SW 1271 (cell line): Measurements from ENCODE around the gene SORBS2.
"Not testable (repeated sequence)": the region's sequence is repeated elsewhere in the genome, so short reads cannot be mapped to it uniquely, and the experiment has no call there.

Source experiments
- DNase-seq, 2 experiments: peaks; one replicate each; lab custom pipeline; 2025; lab: John Stamatoyannopoulos, UW

The SORBS2 gene

DNA sequence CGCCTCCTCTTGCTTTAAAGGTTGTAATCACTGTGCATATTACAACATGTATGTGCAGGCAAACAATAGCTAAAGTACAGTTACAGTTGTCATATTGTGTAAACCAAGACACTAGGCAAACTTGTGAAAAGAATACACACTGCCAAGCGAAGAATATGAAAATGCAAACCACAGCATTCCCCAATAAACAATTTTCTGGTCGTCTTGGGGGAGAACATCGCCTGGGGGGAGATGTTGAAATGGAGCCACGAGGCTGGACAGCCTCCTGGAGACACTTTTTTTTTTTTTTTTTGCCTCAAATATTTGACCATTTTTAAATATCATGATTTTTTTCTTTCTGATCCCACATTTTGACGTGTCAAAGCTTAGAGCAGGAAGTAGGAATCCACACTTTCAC lies 225.0 kb downstream of the SORBS2 start:
- DNase-seq: no peak

DNA sequence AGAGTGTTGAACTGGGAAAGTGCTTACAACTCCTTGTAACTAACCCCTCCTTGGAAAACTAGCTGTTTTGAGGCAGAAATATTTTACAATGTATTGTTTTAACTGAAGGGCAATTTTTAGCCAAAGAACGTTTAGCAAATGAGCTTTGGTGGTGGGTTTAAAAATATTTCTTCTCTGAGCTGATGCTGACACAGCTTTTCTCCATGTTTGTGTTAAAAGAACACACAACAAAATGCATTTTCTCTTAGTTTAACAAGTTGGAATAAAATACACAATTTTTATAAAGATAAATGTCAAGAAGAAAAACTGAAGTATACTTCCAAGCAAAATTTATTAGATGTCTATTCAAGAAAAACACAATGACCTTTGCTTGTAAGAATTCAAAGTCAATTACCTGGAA lies 226.8 kb downstream of the SORBS2 start:
- DNase-seq: no peak

- DNase-seq: no peak
These were observed 228.2 kb downstream of the SORBS2 start for GRCh38 chr4:185583813-185584212.

DNA sequence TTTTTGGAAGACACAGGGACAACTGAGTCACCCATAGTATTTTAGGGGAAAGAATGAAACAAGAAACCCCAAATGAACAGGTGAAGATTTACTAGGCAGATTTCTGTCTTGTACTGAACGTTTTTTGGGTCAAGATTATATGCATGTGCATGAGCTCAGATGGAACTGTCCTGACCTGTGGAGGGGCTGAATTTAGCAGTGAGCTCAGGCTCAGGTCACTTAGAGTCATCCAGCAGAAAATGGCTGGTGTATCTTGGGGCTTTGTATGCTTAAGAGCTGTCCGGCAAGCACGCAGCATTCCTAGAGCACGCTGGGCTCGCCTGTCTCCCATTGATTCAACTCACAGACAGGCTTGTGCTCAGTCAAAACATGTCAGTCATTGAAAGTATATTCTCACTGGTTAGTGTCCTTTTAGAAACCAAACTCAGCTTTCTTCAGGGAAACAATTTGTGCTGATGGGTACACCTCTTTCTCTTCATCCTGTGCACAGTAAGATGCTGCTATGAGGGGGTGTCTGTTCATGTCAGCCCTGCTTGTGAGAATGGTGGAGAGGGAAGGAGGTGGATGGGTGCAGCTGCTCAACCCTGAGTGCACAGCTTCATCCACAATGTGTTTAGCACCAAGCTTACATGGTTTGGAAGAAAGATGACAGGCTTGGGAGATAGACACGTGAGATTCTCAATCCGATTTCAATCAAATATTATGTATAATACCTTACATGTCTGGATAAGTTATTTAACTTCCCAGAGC lies 229.2 kb downstream of the SORBS2 start:
- DNase-seq: no peak

GRCh38 chr4:185580699-185581098 lies 231.3 kb downstream of the SORBS2 start:
- no peak for DNase-seq

DNA sequence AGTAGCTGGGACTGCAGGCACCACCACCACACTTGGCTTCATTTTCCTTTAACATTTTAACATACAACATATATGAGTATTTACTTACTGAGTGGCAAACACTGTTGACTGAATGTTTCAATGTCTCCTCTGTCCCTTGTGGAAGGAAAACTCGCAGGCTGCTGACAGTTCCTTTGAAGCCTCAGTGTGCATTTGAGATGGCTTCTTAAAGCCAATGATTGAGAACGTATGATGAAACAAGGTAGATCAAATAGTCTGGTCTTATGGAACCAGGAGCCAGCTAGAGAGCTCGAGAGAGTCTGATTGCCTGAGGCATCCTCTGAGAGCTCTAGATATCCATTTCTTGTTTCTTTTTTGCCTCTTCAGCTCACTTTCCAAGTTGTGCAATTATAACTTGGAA lies 233.7 kb downstream of the SORBS2 start:
- no peak for DNase-seq

GRCh38 chr4:185576962-185577950 lies 234.7 kb downstream of the SORBS2 start:
- no peak for DNase-seq

- DNase-seq: no peak
These were observed 235.6 kb downstream of the SORBS2 start for GRCh38 chr4:185576314-185576961.

DNA sequence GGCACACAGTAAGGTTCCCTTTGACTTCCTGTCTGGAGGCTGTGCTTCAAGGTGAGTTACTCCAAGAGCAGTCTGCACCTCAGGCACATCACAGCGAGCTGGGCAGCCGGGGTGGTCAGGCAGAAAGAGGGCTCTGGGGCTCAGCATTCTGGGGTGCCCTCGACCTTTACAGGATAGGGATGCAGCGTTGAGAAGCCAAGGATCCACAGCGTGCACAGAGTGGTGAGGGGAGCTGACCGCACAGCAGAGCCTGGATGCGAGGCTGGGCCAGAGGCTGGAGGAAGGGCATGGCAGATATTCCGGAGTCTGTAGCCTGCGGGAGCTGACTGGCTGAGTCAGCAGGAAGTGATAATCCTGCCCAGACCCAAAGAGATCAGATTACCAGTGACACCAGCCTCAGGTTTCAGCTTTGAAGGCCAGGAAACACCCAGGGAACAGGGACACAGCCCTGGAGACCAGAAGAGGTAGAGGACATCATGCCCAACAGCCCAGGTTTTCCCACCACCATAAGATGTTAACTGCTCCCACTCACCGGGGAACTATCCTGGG lies 238.3 kb downstream of the SORBS2 start:
- DNase-seq: peak; percentile 67 to 88

DNA sequence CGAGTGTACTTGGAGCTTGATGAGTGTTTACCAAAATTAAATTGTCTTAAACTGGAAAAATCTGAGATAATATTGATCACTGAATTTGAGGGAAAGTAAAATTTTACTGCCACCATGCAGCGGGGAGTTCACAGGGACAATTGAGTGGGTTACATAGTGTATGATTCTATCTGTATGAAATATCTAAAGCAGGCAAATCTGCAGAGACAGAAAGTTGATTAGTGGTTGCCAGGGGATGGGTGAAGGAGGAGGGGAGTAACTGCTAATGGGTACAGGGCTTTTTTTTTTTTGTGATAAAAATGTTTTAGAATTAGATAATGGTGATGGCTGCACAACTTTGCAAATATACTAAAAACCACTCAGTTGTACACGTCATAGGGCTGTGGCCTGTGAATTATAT lies 241.3 kb downstream of the SORBS2 start:
- no peak for DNase-seq

DNA sequence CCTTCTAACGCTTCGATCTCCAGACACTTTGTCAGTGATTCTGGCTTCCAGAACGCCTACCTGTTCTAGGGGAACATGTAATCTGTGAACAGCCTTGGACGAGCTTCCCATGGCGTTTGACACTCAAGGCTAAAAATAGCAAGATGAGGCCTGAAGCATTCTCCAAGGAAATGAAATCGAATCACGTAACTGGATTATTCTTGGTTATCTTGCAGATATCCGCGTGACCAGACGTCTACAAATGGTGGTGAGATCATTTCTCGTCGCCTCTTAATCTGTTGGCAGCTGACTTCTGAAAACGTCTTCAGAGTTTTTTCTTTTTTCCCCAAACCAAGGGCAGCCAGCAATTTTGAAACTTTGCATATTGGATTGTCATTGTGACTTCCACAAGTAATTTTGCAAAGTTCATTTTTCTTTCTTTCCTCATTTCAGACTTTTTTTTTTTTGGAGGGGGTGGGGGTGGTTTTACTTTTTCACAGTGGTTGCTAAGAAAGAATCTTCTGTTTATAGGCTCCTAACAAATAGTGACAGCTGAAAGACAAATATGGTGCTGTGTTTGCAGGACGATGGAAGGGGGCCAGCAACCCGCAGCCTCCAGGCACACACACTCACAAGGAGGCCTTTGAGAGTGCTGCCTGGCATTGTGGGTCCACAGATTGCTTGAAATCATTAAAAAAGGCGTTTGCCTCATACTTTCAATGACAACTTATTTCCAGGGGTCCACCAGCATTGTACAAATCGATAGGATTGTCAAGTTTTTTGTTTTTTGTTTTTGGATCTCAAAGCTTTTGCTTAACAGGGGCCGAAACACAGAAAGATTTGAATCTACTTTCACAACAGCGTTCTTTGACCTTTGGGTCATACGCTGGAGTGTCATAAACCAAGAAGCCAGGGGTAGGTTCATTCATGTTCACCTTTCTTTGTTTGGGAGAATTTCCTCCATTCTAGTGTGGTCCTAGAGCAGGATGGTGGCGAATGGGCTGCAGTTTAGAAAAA lies 244.3 kb downstream of the SORBS2 start:
- no peak for DNase-seq

DNA sequence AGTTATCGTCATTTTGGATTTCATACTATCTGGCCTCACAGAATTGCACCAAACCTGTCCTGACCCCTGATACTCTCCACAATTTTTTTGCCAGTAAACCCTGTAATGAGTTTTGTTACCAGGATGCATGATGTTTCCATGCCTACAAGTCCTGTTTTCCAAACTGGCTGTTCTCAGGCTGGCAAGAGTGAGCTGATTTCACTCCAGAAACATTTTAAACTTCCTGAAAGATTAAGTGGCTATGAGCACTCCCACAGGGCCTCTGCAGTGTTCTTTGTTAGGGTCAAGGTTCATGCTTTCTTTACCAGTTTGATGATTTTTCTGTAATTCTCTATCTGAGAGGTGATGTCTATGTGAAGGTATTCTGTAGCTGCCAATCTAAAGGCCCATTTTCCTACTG lies 245.0 kb downstream of the SORBS2 start:
- DNase-seq: no peak

DNA sequence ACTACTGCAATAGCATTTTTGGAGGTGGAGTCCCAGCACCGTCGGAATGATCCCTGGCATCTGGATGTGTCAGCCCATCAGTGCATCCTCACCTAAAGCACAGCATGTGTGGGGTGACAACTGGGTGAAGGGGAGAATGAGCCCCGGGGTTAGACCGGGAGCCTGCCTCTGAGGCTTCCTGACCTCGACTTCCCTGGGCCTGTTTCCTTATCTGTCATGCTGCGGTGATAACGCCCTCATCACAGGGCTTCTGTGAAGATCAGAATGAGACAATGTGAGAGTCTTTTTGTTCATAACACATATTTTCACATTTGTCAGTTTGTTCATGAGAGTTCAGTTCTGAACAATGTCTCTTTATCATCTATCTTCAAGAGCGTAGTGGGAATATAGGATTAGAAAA lies 245.6 kb downstream of the SORBS2 start:
- no peak for DNase-seq

- DNase-seq: no peak
These were observed 246.3 kb downstream of the SORBS2 start for GRCh38 chr4:185565696-185566095.

DNA sequence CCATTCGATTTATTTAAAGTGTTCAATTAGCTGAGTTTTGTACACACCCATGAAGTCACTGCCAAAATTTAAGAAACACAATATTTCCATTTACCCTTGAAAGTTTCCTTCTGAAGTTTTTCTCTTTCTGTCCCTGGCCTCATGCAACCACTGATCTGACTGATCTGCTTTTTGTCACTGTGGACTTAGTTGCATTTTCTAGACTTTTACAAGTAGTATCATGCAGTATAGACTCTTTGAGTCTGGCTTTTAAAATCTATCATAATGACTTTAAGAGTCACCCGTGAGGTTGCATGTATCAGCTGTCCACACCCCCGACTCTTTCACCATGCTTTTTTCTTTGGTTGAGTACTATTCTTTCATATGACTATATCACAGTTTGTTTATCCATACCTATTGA lies 247.6 kb downstream of the SORBS2 start:
- DNase-seq: no peak

- no peak for DNase-seq
These were observed 249.5 kb downstream of the SORBS2 start for GRCh38 chr4:185562531-185562930.

DNA sequence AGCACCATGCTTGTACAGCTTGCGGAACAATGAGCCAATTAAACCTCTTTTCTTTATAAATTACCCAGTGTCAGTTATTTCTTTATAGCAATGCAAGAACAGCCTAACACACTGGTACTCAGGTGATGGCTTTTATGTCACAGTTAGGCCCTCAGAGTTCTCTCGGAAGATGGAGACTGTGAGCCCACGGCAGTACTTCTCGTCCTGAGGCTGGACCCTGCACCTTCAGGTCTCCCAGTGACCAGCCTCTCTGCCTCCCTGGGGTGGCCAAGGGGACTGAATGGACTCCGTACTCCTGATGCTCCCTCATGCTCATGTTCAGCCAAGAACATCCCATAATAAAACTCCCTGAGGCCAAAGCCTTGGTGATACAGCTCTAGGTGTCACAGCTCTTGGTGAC lies 251.7 kb downstream of the SORBS2 start:
- no peak for DNase-seq

DNA sequence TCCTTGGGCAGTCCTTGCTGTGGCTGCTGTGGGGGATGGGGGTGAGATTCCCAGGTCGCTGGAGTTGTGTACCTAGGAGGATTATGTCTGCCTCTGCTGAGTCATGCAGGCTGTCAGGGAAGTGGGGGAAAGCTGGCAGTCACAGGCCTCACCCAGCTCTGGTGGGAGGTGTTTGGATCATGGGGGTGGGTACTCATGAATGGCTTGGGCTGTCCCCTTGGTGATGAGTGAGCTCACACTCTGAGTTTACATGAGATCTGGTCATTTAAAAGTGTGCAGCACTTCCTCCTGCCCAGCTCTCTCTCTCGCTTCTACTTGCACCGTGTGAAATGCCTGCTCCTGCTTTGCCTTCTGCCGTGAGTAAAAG lies 252.1 kb downstream of the SORBS2 start:
- peak in 1 of 2 experiments; percentile 1 for DNase-seq

DNA sequence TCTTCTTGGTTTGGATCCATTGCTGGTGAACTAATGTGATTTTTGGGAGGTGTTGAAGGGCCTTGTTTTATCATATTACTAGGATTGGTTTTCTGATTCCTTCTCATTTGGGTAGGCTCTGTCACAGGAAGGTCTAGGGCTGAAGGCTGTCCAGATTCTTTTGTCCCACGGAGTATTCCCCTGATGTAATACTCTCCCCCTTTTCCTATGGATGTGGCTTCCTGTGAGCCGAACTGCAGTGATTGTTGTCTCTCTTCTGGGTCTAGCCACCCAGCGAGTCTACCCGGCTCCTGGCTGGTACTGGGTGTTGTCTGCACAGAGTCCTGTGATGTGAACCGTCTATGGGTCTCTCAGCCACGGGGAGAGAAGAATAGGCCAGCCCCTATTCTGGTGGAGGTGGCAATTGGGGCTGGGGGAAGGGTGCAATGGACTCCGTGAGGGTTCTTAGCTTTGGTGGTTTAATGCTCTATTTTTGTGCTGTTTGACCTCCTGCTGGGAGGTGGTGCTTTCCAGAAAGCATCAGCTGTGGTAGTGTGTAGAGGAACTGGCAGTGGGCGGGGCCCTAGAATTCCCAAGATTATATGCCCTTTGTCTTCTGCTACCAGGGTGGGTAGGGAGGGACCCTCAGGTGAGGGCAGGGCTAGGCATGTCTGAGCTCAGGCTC lies 252.6 kb downstream of the SORBS2 start:
- not testable (repeated sequence) for DNase-seq

DNA sequence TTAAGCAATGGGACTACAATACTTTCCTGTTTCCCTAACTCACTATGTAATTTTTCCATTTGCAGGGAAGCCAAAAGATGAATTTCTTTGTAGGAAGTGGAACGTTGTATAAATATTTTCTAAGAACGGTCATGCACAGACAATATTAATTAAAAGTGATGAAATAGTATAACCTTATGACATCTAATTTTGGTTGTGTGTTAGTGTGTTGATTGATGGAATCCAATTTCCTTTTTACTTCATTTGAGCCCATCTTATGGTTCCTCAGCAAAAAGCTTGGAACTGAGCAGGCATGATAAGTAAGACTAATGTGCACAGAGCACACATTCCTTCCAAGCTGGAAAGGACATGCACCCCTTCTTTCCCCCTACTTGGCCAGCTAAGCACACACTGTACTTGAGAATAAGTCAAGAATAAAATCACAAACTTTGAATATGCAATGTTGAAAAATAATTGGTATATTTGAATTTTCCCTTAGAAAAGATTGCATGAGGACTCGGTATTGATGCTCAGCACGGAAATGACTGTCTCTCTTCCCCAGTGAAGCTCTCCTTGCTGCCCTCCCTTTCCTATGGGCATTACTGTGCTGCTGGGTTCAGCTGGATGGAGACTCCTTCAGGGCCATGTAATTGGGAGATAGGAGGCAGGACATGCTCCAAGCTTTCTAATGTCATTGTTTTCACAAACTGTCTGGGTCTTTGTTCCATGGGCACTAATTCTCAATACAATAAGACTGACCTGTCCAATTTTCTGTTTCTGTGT lies 257.4 kb downstream of the SORBS2 start:
- DNase-seq: no peak
